HL-60 (cell line): Measurements from ENCODE around the gene ZNF341.

Source experiments
- POLR2AphosphoS5 ChIP-seq: IDR thresholded peaks from 2 replicates; pipeline ENCODE4 v1.6.1; 2012; ENCODE audit warnings: low read depth
- TF ChIP-seq, protein P1 (sequence below): IDR thresholded peaks from one replicate; pipeline ENCODE4 v1.5.1; 2011; ENCODE audit warnings: low read length, control low read depth, inconsistent platforms; ENCODE audit not compliant: insufficient read depth
- TF ChIP-seq, protein P2 (sequence below): IDR thresholded peaks from 2 replicates; pipeline ENCODE4 v1.6.1; 2012; ENCODE audit warnings: low read depth; ENCODE audit not compliant: insufficient replicate concordance

DNA sequence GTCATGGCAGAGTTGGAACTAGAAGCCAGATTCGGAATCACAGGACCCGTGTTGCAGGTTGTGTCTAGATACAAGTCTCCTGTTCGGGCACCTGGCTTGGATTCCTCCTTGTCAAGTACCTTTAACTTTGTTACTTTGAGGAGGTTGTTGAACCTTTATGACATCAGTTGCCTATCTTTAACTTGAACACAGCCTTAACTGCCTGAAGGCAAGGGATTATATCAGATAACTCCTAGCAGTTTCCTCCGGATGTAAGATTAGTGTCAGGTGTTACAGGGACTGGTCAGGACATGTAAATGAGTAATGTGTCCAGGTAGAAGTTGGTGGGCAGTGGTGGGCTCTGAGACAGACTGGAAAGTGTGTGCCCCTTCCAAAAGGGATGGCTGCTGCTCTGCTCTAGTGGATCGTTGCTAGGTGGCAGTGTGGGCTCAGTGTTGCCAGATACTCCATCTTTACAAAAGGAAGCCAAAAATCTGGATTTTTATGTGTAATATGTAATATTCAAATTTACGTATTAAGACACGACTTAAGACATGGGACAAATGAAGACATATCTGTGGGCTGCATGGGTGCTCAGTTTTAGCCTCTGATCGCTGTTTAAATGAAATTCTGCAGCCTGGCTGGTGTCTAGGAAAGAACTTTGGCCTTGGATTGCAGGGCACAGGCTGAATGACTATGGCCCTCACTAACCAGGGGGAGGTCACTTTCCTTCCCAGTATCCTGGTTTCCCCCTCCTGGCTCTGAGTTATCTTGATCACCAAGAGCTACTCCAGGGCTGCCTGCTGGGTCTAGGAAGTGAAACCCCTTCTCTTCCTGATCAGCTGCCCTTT lies 106.5 kb downstream of the ZNF341 start:
- TF ChIP-seq, protein P1, sequence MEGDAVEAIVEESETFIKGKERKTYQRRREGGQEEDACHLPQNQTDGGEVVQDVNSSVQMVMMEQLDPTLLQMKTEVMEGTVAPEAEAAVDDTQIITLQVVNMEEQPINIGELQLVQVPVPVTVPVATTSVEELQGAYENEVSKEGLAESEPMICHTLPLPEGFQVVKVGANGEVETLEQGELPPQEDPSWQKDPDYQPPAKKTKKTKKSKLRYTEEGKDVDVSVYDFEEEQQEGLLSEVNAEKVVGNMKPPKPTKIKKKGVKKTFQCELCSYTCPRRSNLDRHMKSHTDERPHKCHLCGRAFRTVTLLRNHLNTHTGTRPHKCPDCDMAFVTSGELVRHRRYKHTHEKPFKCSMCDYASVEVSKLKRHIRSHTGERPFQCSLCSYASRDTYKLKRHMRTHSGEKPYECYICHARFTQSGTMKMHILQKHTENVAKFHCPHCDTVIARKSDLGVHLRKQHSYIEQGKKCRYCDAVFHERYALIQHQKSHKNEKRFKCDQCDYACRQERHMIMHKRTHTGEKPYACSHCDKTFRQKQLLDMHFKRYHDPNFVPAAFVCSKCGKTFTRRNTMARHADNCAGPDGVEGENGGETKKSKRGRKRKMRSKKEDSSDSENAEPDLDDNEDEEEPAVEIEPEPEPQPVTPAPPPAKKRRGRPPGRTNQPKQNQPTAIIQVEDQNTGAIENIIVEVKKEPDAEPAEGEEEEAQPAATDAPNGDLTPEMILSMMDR = no peak
- no peak for TF ChIP-seq POLR2AphosphoS5
- TF ChIP-seq, protein P2, sequence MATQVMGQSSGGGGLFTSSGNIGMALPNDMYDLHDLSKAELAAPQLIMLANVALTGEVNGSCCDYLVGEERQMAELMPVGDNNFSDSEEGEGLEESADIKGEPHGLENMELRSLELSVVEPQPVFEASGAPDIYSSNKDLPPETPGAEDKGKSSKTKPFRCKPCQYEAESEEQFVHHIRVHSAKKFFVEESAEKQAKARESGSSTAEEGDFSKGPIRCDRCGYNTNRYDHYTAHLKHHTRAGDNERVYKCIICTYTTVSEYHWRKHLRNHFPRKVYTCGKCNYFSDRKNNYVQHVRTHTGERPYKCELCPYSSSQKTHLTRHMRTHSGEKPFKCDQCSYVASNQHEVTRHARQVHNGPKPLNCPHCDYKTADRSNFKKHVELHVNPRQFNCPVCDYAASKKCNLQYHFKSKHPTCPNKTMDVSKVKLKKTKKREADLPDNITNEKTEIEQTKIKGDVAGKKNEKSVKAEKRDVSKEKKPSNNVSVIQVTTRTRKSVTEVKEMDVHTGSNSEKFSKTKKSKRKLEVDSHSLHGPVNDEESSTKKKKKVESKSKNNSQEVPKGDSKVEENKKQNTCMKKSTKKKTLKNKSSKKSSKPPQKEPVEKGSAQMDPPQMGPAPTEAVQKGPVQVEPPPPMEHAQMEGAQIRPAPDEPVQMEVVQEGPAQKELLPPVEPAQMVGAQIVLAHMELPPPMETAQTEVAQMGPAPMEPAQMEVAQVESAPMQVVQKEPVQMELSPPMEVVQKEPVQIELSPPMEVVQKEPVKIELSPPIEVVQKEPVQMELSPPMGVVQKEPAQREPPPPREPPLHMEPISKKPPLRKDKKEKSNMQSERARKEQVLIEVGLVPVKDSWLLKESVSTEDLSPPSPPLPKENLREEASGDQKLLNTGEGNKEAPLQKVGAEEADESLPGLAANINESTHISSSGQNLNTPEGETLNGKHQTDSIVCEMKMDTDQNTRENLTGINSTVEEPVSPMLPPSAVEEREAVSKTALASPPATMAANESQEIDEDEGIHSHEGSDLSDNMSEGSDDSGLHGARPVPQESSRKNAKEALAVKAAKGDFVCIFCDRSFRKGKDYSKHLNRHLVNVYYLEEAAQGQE = no peak
